Esophagus muscularis mucosa (tissue), 4 donors: Measurements from ENCODE around the gene OR1D5.
"Not testable (repeated sequence)": the region's sequence is repeated elsewhere in the genome, so short reads cannot be mapped to it uniquely, and the experiment has no call there.

Source experiments
- EP300 ChIP-seq: sonication (generic); formaldehyde crosslinking; IDR thresholded peaks from one replicate; pipeline ENCODE4 v1.6.1; 2017; ENCODE audit warnings: antibody characterized with exemption
- POLR2AphosphoS5 ChIP-seq, 2 donors: sonication (generic); formaldehyde crosslinking; IDR thresholded peaks; one replicate each; pipeline ENCODE4 v1.6.1; 2017; ENCODE audit warnings: antibody characterized with exemption in 2 of 2
- TF ChIP-seq, protein P1 (sequence below), 3 experiments: fragments of 200-600 bp in 2 of 3; fragments of 450-650 bp in 1 of 3; sonication (generic) in 2 of 3; IDR thresholded peaks; one replicate each; pipeline ENCODE4 v1.5.1; 2017 to 2019; ENCODE audit warnings: antibody characterized with exemption in 3 of 3, mild to moderate bottlenecking in 2 of 3, moderate library complexity in 1 of 3

DNA sequence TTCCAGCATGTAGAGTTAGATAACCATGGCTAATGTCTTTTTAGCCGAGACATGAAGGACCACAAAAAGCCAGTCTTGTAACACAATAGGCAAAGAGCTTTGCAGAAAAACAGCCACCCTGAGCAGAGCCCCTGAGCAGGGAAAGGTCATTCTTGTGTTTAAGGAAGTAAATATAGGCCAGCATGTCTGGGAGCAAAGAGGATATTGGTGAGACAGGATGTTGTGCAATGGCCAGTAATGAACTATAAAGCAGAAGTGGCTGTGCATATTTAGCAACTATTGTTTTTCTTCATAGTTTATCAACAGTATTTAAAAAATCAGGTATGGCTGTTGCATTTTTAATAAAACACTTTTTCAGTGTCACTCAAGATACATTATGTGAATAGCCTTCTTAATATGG is 1.8 kb upstream of the OR1D5 start:
- TF ChIP-seq, protein P1, sequence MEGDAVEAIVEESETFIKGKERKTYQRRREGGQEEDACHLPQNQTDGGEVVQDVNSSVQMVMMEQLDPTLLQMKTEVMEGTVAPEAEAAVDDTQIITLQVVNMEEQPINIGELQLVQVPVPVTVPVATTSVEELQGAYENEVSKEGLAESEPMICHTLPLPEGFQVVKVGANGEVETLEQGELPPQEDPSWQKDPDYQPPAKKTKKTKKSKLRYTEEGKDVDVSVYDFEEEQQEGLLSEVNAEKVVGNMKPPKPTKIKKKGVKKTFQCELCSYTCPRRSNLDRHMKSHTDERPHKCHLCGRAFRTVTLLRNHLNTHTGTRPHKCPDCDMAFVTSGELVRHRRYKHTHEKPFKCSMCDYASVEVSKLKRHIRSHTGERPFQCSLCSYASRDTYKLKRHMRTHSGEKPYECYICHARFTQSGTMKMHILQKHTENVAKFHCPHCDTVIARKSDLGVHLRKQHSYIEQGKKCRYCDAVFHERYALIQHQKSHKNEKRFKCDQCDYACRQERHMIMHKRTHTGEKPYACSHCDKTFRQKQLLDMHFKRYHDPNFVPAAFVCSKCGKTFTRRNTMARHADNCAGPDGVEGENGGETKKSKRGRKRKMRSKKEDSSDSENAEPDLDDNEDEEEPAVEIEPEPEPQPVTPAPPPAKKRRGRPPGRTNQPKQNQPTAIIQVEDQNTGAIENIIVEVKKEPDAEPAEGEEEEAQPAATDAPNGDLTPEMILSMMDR (IDR thresholded peaks at IDR 0.05) = not testable (repeated sequence)
- not testable (repeated sequence) for TF ChIP-seq EP300; POLR2AphosphoS5 (IDR thresholded peaks at IDR 0.05)
